Small intestine (tissue), 7 donors: ENCODE measurements around the gene AIG1. TPM values are rescaled to one million over a fixed set of nuclear protein-coding genes. Genes with fewer than 3 reads are reported as not detected.
"Not testable (repeated sequence)": the region's sequence is repeated elsewhere in the genome, so short reads cannot be mapped to it uniquely, and the experiment has no call there.

Source experiments
- DNase-seq, 2 donors: peaks; one replicate each; pipeline versions ENCODE4 v3.0.0 to v3.0.0-alpha.2; 2013
- FAIRE-seq: peaks from 2 replicates; lab custom pipeline; 2012; peaks lifted over from hg19 to GRCh38; lab: Jason Lieb, UNC
- H3K27ac ChIP-seq, 3 donors: one replicate each; pipeline ENCODE4 v1.5.1; 2013; ENCODE audit warnings: low read length in 2 of 3, mild to moderate bottlenecking in 2 of 3, control low read depth in 1 of 3, inconsistent platforms in 1 of 3, low read depth in 1 of 3, moderate library complexity in 1 of 3
- H3K27me3 ChIP-seq, 3 donors: one replicate each; pipeline ENCODE4 v1.6.1; 2013; ENCODE audit warnings: low read length in 3 of 3, inconsistent platforms in 1 of 3; ENCODE audit not compliant: control insufficient read depth in 3 of 3, insufficient read depth in 3 of 3
- H3K36me3 ChIP-seq, 3 donors: one replicate each; pipeline ENCODE4 v1.6.1; 2013; ENCODE audit warnings: low read length in 3 of 3, inconsistent platforms in 1 of 3, low read depth in 1 of 3, mild to moderate bottlenecking in 1 of 3, moderate library complexity in 1 of 3; ENCODE audit not compliant: control insufficient read depth in 3 of 3, insufficient read depth in 2 of 3
- H3K4me1 ChIP-seq, 3 donors: one replicate each; pipeline ENCODE4 v1.6.1; 2013; ENCODE audit warnings: low read length in 2 of 3, inconsistent platforms in 1 of 3, low read depth in 1 of 3, mild to moderate bottlenecking in 1 of 3, moderate library complexity in 1 of 3; ENCODE audit not compliant: control insufficient read depth in 3 of 3, insufficient read depth in 2 of 3
- H3K4me3 ChIP-seq, 3 donors: one replicate each; pipeline ENCODE4 v1.5.1; 2013; ENCODE audit warnings: low read length in 3 of 3, control low read depth in 1 of 3, inconsistent platforms in 1 of 3, low read depth in 1 of 3, mild to moderate bottlenecking in 1 of 3, moderate library complexity in 1 of 3
- H3K9me3 ChIP-seq, 2 donors: one replicate each; pipeline ENCODE4 v1.6.1; 2013; ENCODE audit warnings: low read depth in 1 of 2, low read length in 1 of 2; ENCODE audit not compliant: control insufficient read depth in 2 of 2, insufficient read depth in 1 of 2
- WGBS, 3 donors: extraction: QIAGEN DNeasy Blood & Tissue Kit; methylation state at CpG; one replicate each; pipeline ENCODE4 v1.1.7; 2013; 5-methylcytosine and 5-hydroxymethylcytosine counted together
- polyA plus RNA-seq, 4 donors: library from polyadenylated mRNA; stranded (reverse) in 3 of 4; unstranded in 1 of 4; fragments of 200-250 nt in 3 of 4; fragments of 120-200 nt in 1 of 4; gene quantifications; one replicate each; pipeline versions ENCODE4 v1.2.1 to v1.2.3, GENCODE V29; 2013
- donor health status: healthy with polysubstance abuse.
- donor health status: control.
- donor health status: control.
- donor health status: Bipolar disorder and iron deficiency.
- donor health status: healthy.

Gene AIG1
- polyA plus RNA-seq, 4 donors: 56.6 to 244 (median 79.0) TPM

DNA sequence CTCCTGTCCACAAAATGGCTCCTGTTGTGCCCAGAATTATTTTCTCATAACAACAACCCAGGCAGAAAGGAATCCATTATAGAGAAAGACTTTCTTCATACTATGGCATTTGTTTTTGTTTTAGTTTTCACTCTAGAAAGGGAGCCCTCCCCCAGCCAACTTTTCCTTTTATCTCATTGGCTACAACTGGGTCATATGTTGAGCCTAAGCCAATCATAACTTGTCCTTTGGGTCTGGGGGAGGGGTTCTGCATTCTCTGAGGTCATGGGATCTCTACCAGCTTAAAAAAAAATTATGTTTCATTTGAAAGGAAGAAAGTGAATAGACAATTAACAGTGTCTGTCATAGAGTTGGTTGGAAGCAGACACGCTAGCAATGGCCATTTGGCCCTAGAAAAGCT, 177.6 kb downstream of the AIG1 start:
- Histone ChIP-seq H3K4me1 (no peaks in the 10 kb centered on the region), H3K9me3 (no peaks in the 10 kb centered on the region), H3K36me3 (peaks cover 0 to 10% (median 0%) of the 10 kb centered on the region in 3 donors), H3K4me3 (no peak overlapping the region), H3K27ac (no peak overlapping the region), H3K27me3 (no peaks in the 10 kb centered on the region)
- no peak for FAIRE-seq
- no peak for DNase-seq
- WGBS, 3 donors: 97 to 100% (median 99%) methylated on average over 1 of the region's 1 CpG

DNA sequence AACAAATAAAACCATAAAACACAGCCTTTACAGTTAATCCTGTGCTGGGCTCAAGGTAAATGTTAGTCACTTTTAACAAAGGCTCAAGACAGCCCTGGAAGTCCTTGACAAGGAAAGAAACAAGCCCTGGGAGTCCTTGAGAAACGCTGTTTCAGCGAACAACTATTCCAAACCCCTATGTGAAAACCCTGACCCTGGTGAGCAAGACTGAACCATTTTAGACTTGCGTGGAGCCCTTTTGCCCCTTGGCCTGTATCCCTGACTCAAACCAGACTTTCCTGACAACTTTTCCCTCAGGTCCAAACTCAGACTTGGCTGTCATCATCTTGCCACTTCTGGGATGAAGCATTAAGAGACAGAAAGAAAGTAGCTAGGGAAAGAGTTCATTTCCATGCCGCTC, 180.4 kb downstream of the AIG1 start:
- H3K36me3 ChIP-seq: peaks cover 0 to 8% (median 0%) of the 10 kb centered on the region in 3 donors
- peaks cover 0 to 5% of the 10 kb centered on the region in 2 donors for H3K9me3 ChIP-seq
- WGBS, 3 donors: 89 to 98% (median 91%) methylated on average over 4 of the region's 4 CpGs
- no peak for DNase-seq
- H3K27me3 ChIP-seq: no peaks in the 10 kb centered on the region
- H3K4me3 ChIP-seq: no peak overlapping the region
- no peak overlapping the region for H3K27ac ChIP-seq
- H3K4me1 ChIP-seq: no peaks in the 10 kb centered on the region
- FAIRE-seq: no peak

DNA sequence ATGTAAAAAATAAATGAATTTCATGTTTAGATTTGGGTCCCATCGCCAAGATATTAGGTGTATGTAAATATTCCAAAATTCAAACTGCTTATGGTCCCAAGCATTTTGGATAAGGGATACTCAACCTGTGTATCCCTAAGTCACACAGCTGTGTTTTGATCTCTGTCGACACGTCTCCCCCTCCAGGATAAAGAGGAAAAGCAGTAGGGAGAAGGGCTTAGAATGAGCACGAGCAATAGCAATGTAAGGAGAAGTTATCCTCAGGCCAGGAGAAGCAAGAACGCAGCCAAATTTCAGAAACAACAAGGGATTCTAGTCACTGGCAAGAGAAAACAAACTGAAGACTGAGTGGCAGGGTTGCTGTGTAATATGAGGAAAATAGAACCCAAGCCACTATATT, 181.2 kb downstream of the AIG1 start:
- no peak overlapping the region for H3K4me3 ChIP-seq
- H3K27me3 ChIP-seq: no peaks in the 10 kb centered on the region
- no peaks in the 10 kb centered on the region for H3K4me1 ChIP-seq
- H3K27ac ChIP-seq: no peak overlapping the region
- H3K36me3 ChIP-seq: peaks cover 0 to 4% (median 0%) of the 10 kb centered on the region in 3 donors
- DNase-seq (no peak), FAIRE-seq (no peak)
- peaks cover 0 to 5% of the 10 kb centered on the region in 2 donors for H3K9me3 ChIP-seq
- 89 to 96% (median 93%) methylated on average over 5 of the region's 5 CpGs for WGBS, 3 donors

DNA sequence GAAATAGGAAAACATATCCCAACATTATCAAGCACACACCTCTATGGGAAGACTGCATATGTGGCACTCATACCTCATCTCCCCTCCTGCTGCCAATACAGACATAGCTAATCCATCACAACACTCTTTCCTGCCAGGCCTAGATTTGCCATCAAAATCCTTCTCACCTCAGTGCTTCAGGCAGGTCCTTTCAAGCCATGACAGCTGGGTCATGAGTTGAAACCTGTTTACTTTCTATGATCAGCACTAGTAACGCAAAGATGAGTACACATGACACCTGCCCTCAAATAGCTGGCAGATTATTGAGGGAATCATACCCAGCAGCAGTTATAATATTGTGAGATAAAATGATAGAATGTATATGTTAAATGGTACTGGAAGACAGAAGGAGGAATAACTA, 183.1 kb downstream of the AIG1 start:
- no peaks in the 10 kb centered on the region for H3K27me3 ChIP-seq
- FAIRE-seq: no peak
- WGBS, 3 donors: 91 to 97% (median 93%) methylated on average over 1 of the region's 1 CpG

DNA sequence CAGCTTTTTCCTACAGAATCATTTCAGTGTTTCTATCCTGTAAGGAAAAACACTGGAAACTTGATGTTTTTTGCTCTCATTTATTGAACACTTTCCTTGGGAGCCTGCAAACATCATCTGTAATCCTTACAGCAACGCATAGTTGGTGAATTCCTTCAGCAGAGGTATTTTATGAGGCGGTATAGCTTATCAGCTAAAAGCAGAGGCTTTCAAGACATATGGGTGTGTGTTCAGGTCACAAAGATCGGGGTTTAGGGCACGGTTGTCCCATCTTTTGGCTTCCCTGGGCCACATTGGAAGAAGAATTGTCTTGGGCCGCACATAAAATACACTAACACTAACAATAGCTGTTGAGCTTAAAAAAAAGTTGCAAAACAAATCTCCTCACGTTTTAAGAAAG, 185.0 kb downstream of the AIG1 start:
- peaks cover 0 to 8% of the 10 kb centered on the region in 2 donors for H3K9me3 ChIP-seq
- WGBS, 3 donors: 85 to 91% (median 89%) methylated on average over 6 of the region's 6 CpGs
- H3K27ac ChIP-seq: no peak overlapping the region
- H3K27me3 ChIP-seq: no peaks in the 10 kb centered on the region
- FAIRE-seq (no peak), DNase-seq (no peak)
- no peak overlapping the region for H3K4me3 ChIP-seq
- H3K36me3 ChIP-seq: peaks cover 0 to 8% (median 0%) of the 10 kb centered on the region in 3 donors
- H3K4me1 ChIP-seq: no peaks in the 10 kb centered on the region

More for the DNA sequence above, 183.1 kb downstream of the AIG1 start:
- no peaks in the 10 kb centered on the region for H3K4me1 ChIP-seq
- H3K9me3 ChIP-seq: peaks cover 0 to 5% of the 10 kb centered on the region in 2 donors
- H3K36me3 ChIP-seq: peaks cover 0 to 4% (median 0%) of the 10 kb centered on the region in 3 donors
- no peak overlapping the region for H3K4me3 ChIP-seq
- DNase-seq: no peak
- no peak overlapping the region for H3K27ac ChIP-seq

DNA sequence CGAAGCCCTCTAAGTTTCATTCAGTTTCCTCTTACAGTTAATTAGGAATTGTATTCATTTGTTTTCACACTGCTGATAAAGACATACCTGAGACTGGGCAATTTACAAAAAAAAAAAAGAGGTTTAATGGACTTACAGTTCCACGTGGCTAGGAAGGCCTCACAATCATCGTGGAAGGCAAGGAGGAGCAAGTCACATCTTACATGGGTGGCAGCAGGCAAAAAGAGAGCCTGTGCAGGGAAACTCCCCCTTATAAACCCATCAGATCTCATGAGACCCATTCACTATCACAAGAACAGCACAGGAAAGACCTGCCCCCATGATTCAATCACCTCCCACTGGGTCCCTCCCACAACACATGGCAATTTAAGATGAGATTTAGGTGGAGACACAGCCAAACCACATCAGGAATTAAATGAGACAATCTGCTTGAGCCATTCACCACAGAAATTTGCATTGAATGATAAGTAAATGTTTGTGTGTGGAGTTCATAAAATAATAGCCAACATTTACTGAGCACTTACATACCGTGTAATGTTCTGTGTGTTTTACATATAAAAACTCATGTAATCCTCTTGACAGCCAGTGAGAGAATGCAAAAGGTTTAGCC, 185.6 kb downstream of the AIG1 start:
- H3K27me3 ChIP-seq, H3K9me3 ChIP-seq, H3K27ac ChIP-seq, H3K4me1 ChIP-seq, DNase-seq, FAIRE-seq, H3K4me3 ChIP-seq: not testable (repeated sequence)
- H3K36me3 ChIP-seq: peaks cover 0 to 12% (median 0%) of the 10 kb centered on the region in 3 donors
- 91 to 96% (median 94%) methylated on average over 4 of the region's 4 CpGs for WGBS, 3 donors

DNA sequence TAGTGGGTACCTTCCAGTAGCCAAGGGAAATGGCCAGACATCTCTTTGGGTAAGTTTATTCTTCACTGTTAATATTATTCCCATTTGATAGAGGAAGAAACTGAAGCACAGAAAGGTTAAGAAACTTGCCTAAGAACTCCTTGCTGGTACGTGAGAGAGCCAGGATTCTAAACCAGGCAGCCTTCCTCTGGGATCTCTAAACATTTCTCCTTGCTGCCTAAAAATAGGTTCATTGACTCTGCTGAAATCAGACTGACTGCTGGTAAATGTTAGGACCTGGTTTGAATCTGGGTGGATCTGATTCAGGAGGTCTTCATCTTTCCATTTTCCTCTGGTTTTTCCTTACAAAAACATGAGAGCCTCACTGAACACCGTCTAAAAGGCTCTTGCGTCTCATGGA, 186.9 kb downstream of the AIG1 start:
- Histone ChIP-seq H3K27me3 (no peaks in the 10 kb centered on the region), H3K27ac (no peak overlapping the region), H3K9me3 (peaks cover 0 to 9% of the 10 kb centered on the region in 2 donors), H3K36me3 (peaks cover 0 to 12% (median 0%) of the 10 kb centered on the region in 3 donors), H3K4me1 (no peaks in the 10 kb centered on the region), H3K4me3 (no peak overlapping the region)
- no peak for DNase-seq
- FAIRE-seq: no peak
- 68 to 79% (median 73%) methylated on average over 3 of the region's 3 CpGs for WGBS, 3 donors

DNA sequence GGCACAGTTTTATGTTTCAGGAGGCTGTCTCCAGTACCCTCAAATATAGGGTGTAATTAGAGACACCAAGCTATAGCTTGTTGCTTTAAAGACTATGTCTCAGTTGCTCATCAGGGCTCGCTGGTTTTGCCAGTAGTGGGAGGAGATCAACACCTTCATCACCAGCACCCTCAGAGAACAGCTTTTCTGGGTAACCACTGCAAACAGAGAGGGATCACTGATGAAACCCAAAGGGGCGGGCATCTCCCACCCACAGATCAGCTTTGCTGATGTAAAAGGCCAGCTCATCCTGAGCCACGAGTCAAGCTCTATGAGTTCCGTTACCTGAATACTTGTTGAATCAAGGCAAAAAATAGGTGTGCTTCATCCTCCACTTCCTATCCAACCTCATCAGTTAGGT, 187.7 kb downstream of the AIG1 start:
- WGBS, 3 donors: 76 to 93% (median 80%) methylated on average over 4 of the region's 4 CpGs
- H3K36me3 ChIP-seq: peaks cover 0 to 15% (median 0%) of the 10 kb centered on the region in 3 donors
- H3K27ac ChIP-seq: no peak overlapping the region
- H3K4me1 ChIP-seq: no peaks in the 10 kb centered on the region
- H3K4me3 ChIP-seq: no peak overlapping the region
- DNase-seq (no peak), FAIRE-seq (no peak)
- peaks cover 0 to 9% of the 10 kb centered on the region in 2 donors for H3K9me3 ChIP-seq
- H3K27me3 ChIP-seq: no peaks in the 10 kb centered on the region

DNA sequence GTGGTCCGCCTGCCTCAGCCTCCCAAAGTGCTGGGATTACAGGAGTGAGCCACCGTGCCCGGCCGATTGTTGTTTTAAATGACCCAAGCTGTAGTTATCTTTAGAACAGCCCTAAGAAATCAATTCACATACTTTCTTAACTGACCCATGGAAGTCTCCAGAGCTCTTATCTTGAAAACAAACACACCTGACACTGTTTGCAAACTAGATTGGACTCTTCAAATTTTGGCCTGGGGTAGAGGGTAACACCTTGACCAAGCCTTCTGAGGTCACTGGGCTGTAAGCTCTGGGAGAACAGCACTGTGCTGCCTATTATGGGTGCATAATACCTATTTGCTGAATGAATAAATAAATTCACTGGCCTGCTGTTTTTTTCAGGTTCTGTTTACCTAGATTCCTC, 190.6 kb downstream of the AIG1 start:
- H3K36me3 ChIP-seq: peaks cover 0 to 16% (median 0%) of the 10 kb centered on the region in 3 donors
- peaks cover 0 to 4% of the 10 kb centered on the region in 2 donors for H3K9me3 ChIP-seq
- DNase-seq (no peak), FAIRE-seq (no peak)
- no peaks in the 10 kb centered on the region for H3K27me3 ChIP-seq
- H3K4me1 ChIP-seq: no peaks in the 10 kb centered on the region
- H3K4me3 ChIP-seq: no peak overlapping the region
- no peak overlapping the region for H3K27ac ChIP-seq
- WGBS, 3 donors: 83 to 99% (median 92%) methylated on average over 4 of the region's 4 CpGs
